Measurements from ENCODE around the gene SYT6.

DNA sequence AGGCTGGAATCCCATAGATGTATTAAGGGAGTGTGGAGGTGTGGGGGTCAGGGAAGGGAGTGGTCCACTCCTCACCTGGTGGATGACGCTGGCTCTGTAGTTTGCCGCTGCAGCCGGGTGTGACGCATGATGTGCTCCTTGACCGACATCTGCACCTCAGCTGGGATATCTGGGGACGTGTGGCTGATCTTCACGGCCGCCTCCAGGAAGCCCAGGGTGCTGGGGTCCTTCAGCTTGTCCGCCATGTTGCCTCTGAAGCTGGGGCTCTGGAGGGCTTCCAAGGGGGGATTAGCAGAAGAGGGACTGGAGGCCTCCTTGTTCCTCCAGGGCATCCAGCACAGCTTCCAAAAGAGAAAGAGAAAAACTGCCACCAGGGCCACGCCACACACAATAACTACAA, 14.1 kb downstream of the SYT6 start:
- no peak for TF ChIP-seq POLR2A (IDR thresholded peaks at IDR 0.05)
- TF ChIP-seq, protein P1, sequence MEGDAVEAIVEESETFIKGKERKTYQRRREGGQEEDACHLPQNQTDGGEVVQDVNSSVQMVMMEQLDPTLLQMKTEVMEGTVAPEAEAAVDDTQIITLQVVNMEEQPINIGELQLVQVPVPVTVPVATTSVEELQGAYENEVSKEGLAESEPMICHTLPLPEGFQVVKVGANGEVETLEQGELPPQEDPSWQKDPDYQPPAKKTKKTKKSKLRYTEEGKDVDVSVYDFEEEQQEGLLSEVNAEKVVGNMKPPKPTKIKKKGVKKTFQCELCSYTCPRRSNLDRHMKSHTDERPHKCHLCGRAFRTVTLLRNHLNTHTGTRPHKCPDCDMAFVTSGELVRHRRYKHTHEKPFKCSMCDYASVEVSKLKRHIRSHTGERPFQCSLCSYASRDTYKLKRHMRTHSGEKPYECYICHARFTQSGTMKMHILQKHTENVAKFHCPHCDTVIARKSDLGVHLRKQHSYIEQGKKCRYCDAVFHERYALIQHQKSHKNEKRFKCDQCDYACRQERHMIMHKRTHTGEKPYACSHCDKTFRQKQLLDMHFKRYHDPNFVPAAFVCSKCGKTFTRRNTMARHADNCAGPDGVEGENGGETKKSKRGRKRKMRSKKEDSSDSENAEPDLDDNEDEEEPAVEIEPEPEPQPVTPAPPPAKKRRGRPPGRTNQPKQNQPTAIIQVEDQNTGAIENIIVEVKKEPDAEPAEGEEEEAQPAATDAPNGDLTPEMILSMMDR (IDR thresholded peaks at IDR 0.05): no peak
